PC-9 (cell line): ENCODE measurements around the gene SASH1. TPM values are rescaled to one million over a fixed set of nuclear protein-coding genes. Genes with fewer than 3 reads are reported as not detected.

ENCODE experiments used
- BruUV-seq: library from RNA; stranded (reverse); fragments of 400-500 nt; replicated peaks from 2 replicates; lab custom pipeline; 2021; lab: Mats Ljungman, UMichigan
- CTCF ChIA-PET: fragments of 300-600 bp; sonication (Branson Sonifier 250); formaldehyde crosslinking; loops from one replicate; lab custom pipeline; 2022; ENCODE audit warnings: antibody characterized with exemption; lab: Charles Lee
- POLR2A ChIA-PET: fragments of 300-600 bp; sonication (Branson Sonifier 250); formaldehyde crosslinking; loops from one replicate; lab custom pipeline; 2022; ENCODE audit warnings: antibody characterized with exemption; ENCODE audit not compliant: unreplicated experiment; lab: Charles Lee
- DNase-seq, 2 experiments: peaks; one replicate each; pipeline versions ENCODE4 v3.0.0 to v3.0.0-alpha.2; 2015 to 2022; ENCODE audit warnings: mixed read lengths in 1 of 2
- H2AFZ ChIP-seq: fragments of 200-600 bp; sonication (generic); 2 replicates; pipeline ENCODE4 v1.8.1; 2017; ENCODE audit warnings: antibody characterized with exemption
- H3F3A ChIP-seq: fragments of 200-600 bp; sonication (generic); 2 replicates; pipeline ENCODE4 v1.8.1; 2017; ENCODE audit warnings: antibody characterized with exemption, mild to moderate bottlenecking, low read depth; ENCODE audit not compliant: insufficient read depth
- H3K27ac ChIP-seq: fragments of 200-600 bp; sonication (generic); 2 replicates; pipeline ENCODE4 v1.6.1; 2016; ENCODE audit warnings: mixed run types
- H3K27me3 ChIP-seq: fragments of 200-600 bp; sonication (generic); 2 replicates; pipeline ENCODE4 v1.6.1; 2016; ENCODE audit warnings: low read depth, mixed run types; ENCODE audit not compliant: insufficient read depth
- H3K36me3 ChIP-seq: fragments of 200-600 bp; sonication (generic); 2 replicates; pipeline ENCODE4 v1.6.1; 2016; ENCODE audit warnings: low read depth, mixed run types
- H3K4me1 ChIP-seq: fragments of 200-600 bp; sonication (generic); replicated peaks from 2 replicates; pipeline ENCODE4 v1.6.1; 2016; ENCODE audit warnings: mixed run types; ENCODE audit not compliant: insufficient read depth
- H3K4me2 ChIP-seq: fragments of 200-600 bp; sonication (generic); 2 replicates; pipeline ENCODE4 v1.6.1; 2017; ENCODE audit warnings: mixed run types
- H3K4me3 ChIP-seq: fragments of 200-600 bp; sonication (generic); 2 replicates; pipeline ENCODE4 v1.6.1; 2016; ENCODE audit warnings: mixed run types
- H3K79me2 ChIP-seq: fragments of 200-600 bp; sonication (generic); 2 replicates; pipeline ENCODE4 v1.6.1; 2017; ENCODE audit warnings: low read depth, mixed run types
- H3K9me2 ChIP-seq: fragments of 200-600 bp; sonication (generic); 2 replicates; pipeline ENCODE4 v1.8.1; 2017; ENCODE audit warnings: mild to moderate bottlenecking; ENCODE audit not compliant: insufficient read depth
- H3K9me3 ChIP-seq: fragments of 200-600 bp; sonication (generic); 2 replicates; pipeline ENCODE4 v1.8.1; 2016; ENCODE audit warnings: low read depth; ENCODE audit not compliant: insufficient read depth
- H4K20me1 ChIP-seq: fragments of 200-600 bp; sonication (generic); 2 replicates; pipeline ENCODE4 v1.8.1; 2017; ENCODE audit not compliant: insufficient read depth
- EZH2 ChIP-seq: fragments of 200-600 bp; sonication (generic); IDR thresholded peaks from 2 replicates; pipeline ENCODE4 v1.8.0; 2017; ENCODE audit warnings: antibody characterized with exemption, low read depth
- intact Hi-C: fragments of 100-400 bp; cut with micrococcal nuclease; formaldehyde crosslinking; loops from one replicate; pipeline ENCODE4 v1.10.0; 2022; ENCODE audit not compliant: unreplicated experiment
- total RNA-seq: library from RNA; stranded (reverse); gene quantifications from 2 replicates; pipeline ENCODE4 v1.2.3, GENCODE V29; 2021
- TF ChIP-seq, protein P1 (sequence below): fragments of 200-600 bp; sonication (generic); conservative IDR thresholded peaks from 2 replicates; pipeline ENCODE4 v1.6.1; 2017; ENCODE audit warnings: mixed run types, antibody characterized with exemption, mild to moderate bottlenecking, moderate library complexity

SASH1 gene
- total RNA-seq, 1 experiment from 2014 or later: 32.9 TPM

DNA sequence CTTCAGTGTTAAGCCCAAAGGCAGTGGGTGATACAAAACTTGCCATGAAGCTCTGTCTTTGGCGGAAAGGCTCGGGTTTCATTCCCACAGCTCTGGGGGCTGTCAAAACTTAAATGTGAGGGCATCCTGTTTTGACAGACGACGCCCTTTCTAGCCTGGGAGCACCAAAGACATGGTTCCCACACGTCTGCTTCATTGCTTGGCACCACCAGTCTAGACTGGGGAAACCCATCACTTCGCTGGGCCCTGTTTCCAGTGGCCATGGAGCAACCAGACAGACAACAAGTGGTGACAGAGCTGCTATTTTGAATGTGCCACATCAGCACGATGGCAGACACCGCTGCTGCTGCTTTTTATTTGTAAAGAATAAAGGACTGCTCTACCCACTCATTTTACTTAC is 127.5 kb downstream of the SASH1 start:
- POLR2A ChIA-PET: no interaction called here
- Histone ChIP-seq H3K4me1 (no peaks in the 10 kb centered on the region), H3K27ac (no peak overlapping the region), H3K36me3 (peaks cover 9% of the 10 kb centered on the region; the same call in 1 of the 2 replicates), H3K9me3 (no peaks in the 10 kb centered on the region), H3K27me3 (no peaks in the 10 kb centered on the region), H3F3A (no peaks in the 10 kb centered on the region), H3K79me2 (no peaks in the 10 kb centered on the region), H3K4me3 (no peak overlapping the region), H4K20me1 (no peaks in the 10 kb centered on the region), H2AFZ (no peak overlapping the region), H3K9me2 (no peaks in the 10 kb centered on the region), H3K4me2 (no peak overlapping the region)
- TF ChIP-seq, protein P1, sequence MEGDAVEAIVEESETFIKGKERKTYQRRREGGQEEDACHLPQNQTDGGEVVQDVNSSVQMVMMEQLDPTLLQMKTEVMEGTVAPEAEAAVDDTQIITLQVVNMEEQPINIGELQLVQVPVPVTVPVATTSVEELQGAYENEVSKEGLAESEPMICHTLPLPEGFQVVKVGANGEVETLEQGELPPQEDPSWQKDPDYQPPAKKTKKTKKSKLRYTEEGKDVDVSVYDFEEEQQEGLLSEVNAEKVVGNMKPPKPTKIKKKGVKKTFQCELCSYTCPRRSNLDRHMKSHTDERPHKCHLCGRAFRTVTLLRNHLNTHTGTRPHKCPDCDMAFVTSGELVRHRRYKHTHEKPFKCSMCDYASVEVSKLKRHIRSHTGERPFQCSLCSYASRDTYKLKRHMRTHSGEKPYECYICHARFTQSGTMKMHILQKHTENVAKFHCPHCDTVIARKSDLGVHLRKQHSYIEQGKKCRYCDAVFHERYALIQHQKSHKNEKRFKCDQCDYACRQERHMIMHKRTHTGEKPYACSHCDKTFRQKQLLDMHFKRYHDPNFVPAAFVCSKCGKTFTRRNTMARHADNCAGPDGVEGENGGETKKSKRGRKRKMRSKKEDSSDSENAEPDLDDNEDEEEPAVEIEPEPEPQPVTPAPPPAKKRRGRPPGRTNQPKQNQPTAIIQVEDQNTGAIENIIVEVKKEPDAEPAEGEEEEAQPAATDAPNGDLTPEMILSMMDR: no peak
- TF ChIP-seq EZH2: no peak
- BruUV-seq: no TSS peak
- intact Hi-C loops: no loop called here
- CTCF ChIA-PET: no interaction called here
- DNase-seq: no peak

DNA sequence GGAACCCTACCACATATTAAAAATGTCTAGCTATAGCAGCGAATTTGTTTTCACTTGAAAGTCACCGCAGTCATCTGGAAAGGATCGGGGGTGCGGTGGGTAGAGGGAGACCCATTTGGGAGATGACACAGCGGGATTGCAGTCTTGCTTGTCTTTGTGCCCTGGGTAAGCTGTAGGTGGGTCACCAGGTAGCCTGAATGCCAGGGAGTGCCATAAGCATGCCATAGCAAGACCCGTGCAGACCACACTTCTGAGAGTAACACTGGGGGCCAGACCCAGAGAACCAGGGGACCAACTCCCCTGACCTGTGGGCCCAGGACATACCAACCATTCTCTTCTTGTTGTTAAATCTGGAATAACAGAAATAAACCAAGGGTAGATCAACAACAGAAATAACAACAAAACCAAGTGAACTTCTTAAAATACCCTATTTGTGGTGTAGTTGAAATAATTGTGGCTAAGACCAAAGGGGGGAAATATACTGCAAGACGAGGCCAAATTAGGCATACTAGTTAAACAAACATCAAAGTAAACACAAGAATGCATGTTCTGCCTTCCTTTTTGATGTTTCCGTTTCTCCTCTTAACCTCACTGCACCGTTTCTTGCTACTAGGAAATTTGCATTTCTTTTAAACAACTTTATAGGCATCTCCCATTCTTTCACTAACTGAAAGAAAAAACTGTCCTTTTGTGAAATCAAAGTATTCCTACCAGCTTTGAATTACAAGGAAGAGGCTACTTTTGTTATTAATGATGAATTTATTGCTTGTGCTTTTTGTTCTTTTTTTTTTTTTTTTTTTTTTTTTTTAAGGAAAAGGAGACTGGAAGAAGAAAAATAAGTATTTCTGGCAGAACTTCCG is 128.2 kb downstream of the SASH1 start:
- ChIA-PET CTCF (no interaction called here), POLR2A (no interaction called here)
- intact Hi-C loops: no loop called here
- Histone ChIP-seq H3K79me2 (no peaks in the 10 kb centered on the region), H2AFZ (no peak overlapping the region), H3K4me1 (no peaks in the 10 kb centered on the region), H3K27ac (no peak overlapping the region), H3K27me3 (no peaks in the 10 kb centered on the region), H3K9me2 (no peaks in the 10 kb centered on the region), H3K4me2 (no peak overlapping the region), H4K20me1 (no peaks in the 10 kb centered on the region), H3F3A (no peaks in the 10 kb centered on the region), H3K36me3 (peaks cover 9% of the 10 kb centered on the region; the same call in 1 of the 2 replicates), H3K4me3 (no peak overlapping the region), H3K9me3 (no peaks in the 10 kb centered on the region)
- no TSS peak for BruUV-seq
- TF ChIP-seq, protein P1: no peak
- no peak for TF ChIP-seq EZH2
- no peak for DNase-seq

DNA sequence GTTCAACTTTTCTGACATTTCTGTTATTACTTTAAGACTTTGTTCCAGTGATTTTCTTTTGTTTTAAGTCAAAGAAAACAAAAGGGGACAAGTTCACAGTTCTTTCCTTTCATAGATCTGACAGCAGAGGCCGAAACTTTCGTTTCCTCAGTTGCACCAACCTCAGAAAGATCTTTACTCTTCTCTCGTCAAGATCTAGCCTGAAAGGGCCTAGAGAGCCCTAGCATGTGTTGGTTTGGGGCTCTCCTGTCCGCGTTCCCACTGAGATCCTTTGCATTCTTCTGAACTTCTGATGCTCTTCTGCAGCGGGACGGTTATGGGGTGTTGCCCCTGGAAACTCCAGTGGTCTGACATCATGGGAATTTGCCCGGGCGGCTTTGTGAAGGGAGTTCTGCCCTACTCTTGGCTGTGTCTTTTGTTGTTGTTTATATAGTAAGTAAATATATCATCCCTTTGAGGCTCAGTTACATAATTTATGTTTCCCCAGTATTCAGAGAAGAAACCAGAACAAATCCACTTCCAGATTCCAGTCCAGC is 129.1 kb downstream of the SASH1 start:
- Histone ChIP-seq H3K4me1 (no peaks in the 10 kb centered on the region), H3K9me2 (no peaks in the 10 kb centered on the region), H3K79me2 (no peaks in the 10 kb centered on the region), H3K27me3 (no peaks in the 10 kb centered on the region), H4K20me1 (no peaks in the 10 kb centered on the region), H3K9me3 (no peaks in the 10 kb centered on the region), H3K36me3 (peaks cover 9% of the 10 kb centered on the region; the same call in 1 of the 2 replicates), H3K4me3 (no peak overlapping the region), H3K27ac (no peak overlapping the region), H3F3A (no peaks in the 10 kb centered on the region), H3K4me2 (no peak overlapping the region), H2AFZ (no peak overlapping the region)
- intact Hi-C loops: no loop called here
- no TSS peak for BruUV-seq
- TF ChIP-seq EZH2: no peak
- TF ChIP-seq, protein P1: no peak
- DNase-seq: no peak
- ChIA-PET POLR2A (no interaction called here), CTCF (no interaction called here)
